Measurements from ENCODE around the gene RAB15. TPM values are rescaled to one million over a fixed set of nuclear protein-coding genes. Genes with fewer than 3 reads are reported as not detected.

RAB15 gene
- total and polyA plus RNA-seq, 2 of the 8 experiments (the other 6 are each of a cell fraction or from before 2014, with no cell fraction given), result 38.8 to 58.1 TPM

- no peak for DNase-seq (ENCODE audit: low read depth in 1 of 2, low spot score in 2 of 2)
- Histone ChIP-seq H3K14ac (ENCODE audit: insufficient read length) (no peak overlapping the region), H3K56ac (replicated peaks; ENCODE audit: insufficient read length, low read depth, low read length) (no peak overlapping the region), H3K4ac (replicated peaks; ENCODE audit: insufficient read length, low read depth, low read length) (peak overlapping the region; percentile 74), H3K36me3 (ENCODE audit: control insufficient read depth in 2 of 4, insufficient read depth in 4 of 4, low read length in 3 of 4) (no peaks in the 10 kb centered on the region), H4K5ac (ENCODE audit: insufficient read length, low read depth, low read length) (no peak overlapping the region), H2BK120ac (replicated peaks; ENCODE audit: low read depth, low read length) (no peak overlapping the region), H4K8ac (ENCODE audit: extremely low read depth, insufficient read depth, low read length) (no peak overlapping the region), H3K79me2 (ENCODE audit: control insufficient read depth in 1 of 2, insufficient read depth in 2 of 2, low read length in 2 of 2) (peaks cover 0 to 8% of the 10 kb centered on the region in 2 experiments; a peak in 1 of 4 replicates), H2AFZ (ENCODE audit: low read length) (no peak overlapping the region), H3K18ac (ENCODE audit: extremely low read depth, low read length) (no peak overlapping the region), H3K23me2 (ENCODE audit: low read depth, low read length) (peaks cover 2% of the 10 kb centered on the region; the same call in 1 of the 2 replicates), H3K4me3 (ENCODE audit: extremely low read depth in 1 of 4, insufficient read depth in 2 of 4, low read depth in 3 of 4, low read length in 4 of 4) (peak overlapping the region in 2 of 4 experiments; percentile 72 to 94; a peak in 3 of 8 replicates), H4K20me1 (replicated peaks in 1 of 2; ENCODE audit: control insufficient read depth in 1 of 2, insufficient read depth in 2 of 2, low read length in 2 of 2) (peaks cover 0 to 2% of the 10 kb centered on the region in 2 experiments), H3K23ac (ENCODE audit: insufficient read length) (no peak overlapping the region), H2BK5ac (ENCODE audit: low read depth, low read length) (no peak overlapping the region), H3K27ac (ENCODE audit: low read depth, low read length) (no peak overlapping the region), H2BK12ac (ENCODE audit: low read depth, low read length) (peak overlapping the region; percentile 44; the same call in 1 of the 2 replicates), H3K27me3 (replicated peaks in 1 of 4; ENCODE audit: control insufficient read depth in 3 of 4, extremely low read depth in 1 of 4, insufficient read depth in 3 of 4, low read length in 3 of 4) (peaks cover 0 to 22% (median 8%) of the 10 kb centered on the region in 4 experiments; a peak in 4 of 7 replicates), H2AK5ac (ENCODE audit: low read depth, low read length) (peak overlapping the region; percentile 79; the same call in 1 of the 2 replicates), H3K9me3 (ENCODE audit: insufficient read depth in 2 of 2, low read depth in 1 of 2, low read length in 1 of 2) (no peaks in the 10 kb centered on the region), H3K4me2 (ENCODE audit: insufficient read depth in 1 of 2, low read depth in 2 of 2, low read length in 2 of 2) (peak overlapping the region in 1 of 2 experiments; percentile 85; a peak in 2 of 4 replicates), H2BK15ac (ENCODE audit: low read length) (no peak overlapping the region), H4K91ac (replicated peaks; ENCODE audit: insufficient read length, low read length) (no peak overlapping the region), H3K79me1 (ENCODE audit: low read depth, low read length) (0 out of 2 replicates have a peak, but pooled peaks cover 2% of the 10 kb centered on the region), H2BK20ac (ENCODE audit: low read length) (peak overlapping the region; percentile 53; the same call in 1 of the 2 replicates), H3K9ac (replicated peaks in 1 of 4; ENCODE audit: extremely low read depth in 1 of 4, low read depth in 3 of 4, low read length in 3 of 4) (no peak overlapping the region; a peak in 1 of 7 replicates), H3K4me1 (replicated peaks in 1 of 4; ENCODE audit: control insufficient read depth in 3 of 4, insufficient read depth in 4 of 4, low read length in 3 of 4) (peaks cover 5 to 35% (median 18%) of the 10 kb centered on the region in 4 experiments)
- WGBS, 2 experiments (ENCODE audit: extremely low coverage in 1 of 2, insufficient coverage in 1 of 2, insufficient read length in 1 of 2, insufficient replicate concordance in 2 of 2, low coverage in 1 of 2, low lambda C conversion rate in 2 of 2, missing lambda C conversion rate in 1 of 2), result 78% methylated on average over 8 of the region's 8 CpGs; no CpG with 5 or more reads in 1 of the 2 experiments
- CTCF ChIA-PET (ENCODE audit: partially characterized antibody), result interaction anchor here (1.3 kb wide), 1 partner anchor 12 kb away, joined by 3 read pairs; no protein-coding TSS in a partner anchor
- POLR2A ChIA-PET (ENCODE audit: partially characterized antibody), result interaction anchor here (0.7 to 1.0 kb wide), 3 partner anchors 12 to 578 kb away, joined by 3 read pairs; no protein-coding TSS in a partner anchor
- no peak for FAIRE-seq
- TF ChIP-seq SRF (IDR thresholded peaks at IDR 0.05; ENCODE audit: low read depth, low read length), result no peak
- TF ChIP-seq ZNF274 (IDR thresholded peaks at IDR 0.05; ENCODE audit: borderline replicate concordance, extremely low read depth, low read length), result no peak
- TF ChIP-seq SIRT6 (IDR thresholded peaks at IDR 0.05; ENCODE audit: low read length), result no peak
- TF ChIP-seq CREB1 (IDR thresholded peaks at IDR 0.05), result no peak
- no peak for TF ChIP-seq BCL11A (IDR thresholded peaks at IDR 0.05; ENCODE audit: low read depth in 2 of 2, low read length in 2 of 2)
- no peak for TF ChIP-seq RBBP5 (IDR thresholded peaks at IDR 0.05; ENCODE audit: borderline replicate concordance, low read depth, low read length)
- TF ChIP-seq TEAD4 (IDR thresholded peaks at IDR 0.05; ENCODE audit: low read depth, low read length), result no peak
- no peak for TF ChIP-seq BRCA1 (IDR thresholded peaks at IDR 0.05; ENCODE audit: low read depth, low read length)
- TF ChIP-seq USF2 (IDR thresholded peaks at IDR 0.05; ENCODE audit: low read length), result no peak
- no peak for TF ChIP-seq MAX (IDR thresholded peaks at IDR 0.05)
- TF ChIP-seq CBX8 (IDR thresholded peaks at IDR 0.05; ENCODE audit: borderline replicate concordance, low read depth, low read length), result no peak
- TF ChIP-seq SP1 (IDR thresholded peaks at IDR 0.05; ENCODE audit: low read depth, low read length), result no peak
- no peak for TF ChIP-seq PHF8 (conservative IDR thresholded peaks at IDR 0.05; ENCODE audit: low read depth, low read length)
Observed at GRCh38 chr14:64973026-64973442, 898 bp upstream of the RAB15 start.

All from H1 (cell line).